Erythroblast (primary cell): Measurements from ENCODE around the gene PTGIS.
"Not testable (repeated sequence)": the region's sequence is repeated elsewhere in the genome, so short reads cannot be mapped to it uniquely, and the experiment has no call there.

Source experiments
- DNase-seq, 2 experiments: peaks; one replicate each; lab custom pipeline; 2025; lab: John Stamatoyannopoulos, UW
- GATA1 ChIP-seq: IDR thresholded peaks from 2 replicates; pipeline ENCODE4 v1.6.1; 2011; ENCODE audit warnings: low read depth, mild to moderate bottlenecking, control low read depth, low read length, moderate library complexity
- POLR2A ChIP-seq: IDR thresholded peaks from 2 replicates; pipeline ENCODE4 v1.6.1; 2011; ENCODE audit warnings: mild to moderate bottlenecking, low read length

The PTGIS gene

DNA sequence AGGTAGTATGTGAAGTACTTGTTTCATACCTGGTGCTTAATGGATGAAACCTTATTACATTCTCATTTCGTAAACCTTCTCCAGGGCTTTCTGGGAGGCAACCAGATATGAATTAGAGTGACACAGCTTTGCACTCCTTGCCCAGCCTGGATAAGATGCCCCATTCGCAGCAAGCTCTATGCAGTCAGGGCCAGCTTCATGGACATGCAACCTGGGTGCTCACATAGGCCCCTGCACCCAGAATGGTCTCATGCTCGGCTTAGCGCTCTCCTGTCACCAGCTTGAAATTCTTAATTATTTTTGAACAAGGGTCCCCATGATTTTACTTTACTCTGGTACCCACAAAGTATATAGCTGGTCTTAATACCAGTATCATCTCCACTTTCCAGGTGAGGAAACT is 11.3 kb upstream of the PTGIS start:
- TF ChIP-seq POLR2A, result no peak
- no peak for TF ChIP-seq GATA1
- DNase-seq, result no peak

DNA sequence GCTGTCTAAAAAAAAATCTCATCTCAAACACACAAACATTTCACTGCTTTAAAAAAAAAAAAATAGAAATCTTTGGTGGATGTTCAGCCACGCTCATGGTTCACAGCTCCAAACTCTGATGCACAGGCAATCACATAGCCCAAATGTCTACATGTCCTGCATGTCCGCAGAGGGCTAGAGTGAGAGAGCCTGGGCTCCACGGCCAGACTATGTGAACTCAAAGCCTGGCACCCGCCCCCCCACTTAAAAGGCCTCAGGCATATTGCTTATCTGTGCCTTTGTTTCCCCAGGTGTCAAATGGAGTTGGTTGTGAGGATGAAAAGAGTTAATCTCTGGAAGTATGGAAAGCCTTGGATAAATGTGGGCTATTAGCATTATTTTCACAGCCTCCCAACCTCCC is 10.5 kb upstream of the PTGIS start:
- no peak for TF ChIP-seq POLR2A
- no peak for TF ChIP-seq GATA1
- no peak for DNase-seq

DNA sequence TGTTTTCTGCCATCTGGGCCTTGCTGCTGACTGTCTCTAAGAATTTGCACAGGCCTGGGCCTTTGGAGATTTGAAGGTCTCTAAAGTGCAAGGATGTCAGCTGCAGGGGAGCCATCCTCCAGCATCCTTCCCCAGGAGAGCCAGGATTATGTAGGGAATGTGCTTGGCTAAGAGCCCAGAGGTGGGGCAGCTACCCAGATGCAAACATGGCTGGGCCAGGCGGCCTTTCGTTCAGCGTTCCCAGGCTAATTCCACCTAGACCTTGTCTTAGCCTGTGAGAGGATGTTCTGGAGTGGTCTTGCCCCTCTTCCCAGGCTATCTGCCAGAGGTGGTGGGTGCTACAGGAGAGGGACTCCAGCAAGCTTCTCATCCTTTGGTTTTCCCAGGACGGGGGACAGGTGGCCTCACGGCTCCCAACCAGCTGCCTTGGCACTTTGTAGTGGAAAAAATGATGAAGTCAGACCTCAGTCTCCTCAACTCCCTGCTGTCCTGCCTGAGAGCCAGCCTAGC is 7.7 kb upstream of the PTGIS start:
- TF ChIP-seq POLR2A, result no peak
- no peak for TF ChIP-seq GATA1
- no peak for DNase-seq

DNA sequence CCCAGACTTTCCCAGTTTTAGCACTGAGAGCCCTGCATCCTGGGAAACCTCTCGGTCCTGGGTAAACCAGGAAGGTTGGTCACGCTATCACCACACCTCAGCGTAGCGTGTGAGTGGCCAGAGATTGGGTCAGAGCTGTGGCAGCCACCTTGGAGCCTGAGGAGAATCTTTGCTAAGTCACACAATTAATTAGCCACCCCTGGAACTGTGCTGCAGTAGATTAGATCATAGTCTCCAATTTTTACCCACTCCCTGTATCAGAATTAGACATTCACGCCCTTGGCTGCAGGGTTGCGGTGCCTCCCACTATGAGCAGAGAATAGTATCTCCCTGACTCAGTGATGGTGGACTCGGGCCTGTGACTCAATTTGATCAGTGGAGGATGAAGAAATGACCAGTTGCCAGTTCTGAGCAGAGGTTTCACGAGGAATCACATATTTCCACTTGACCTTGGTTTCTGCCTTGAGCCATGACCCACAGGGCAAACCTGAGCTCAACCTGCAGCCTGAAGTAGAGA is 6.0 kb upstream of the PTGIS start:
- no peak for TF ChIP-seq POLR2A
- no peak for TF ChIP-seq GATA1
- peak in 1 of 2 experiments; percentile 22 for DNase-seq

DNA sequence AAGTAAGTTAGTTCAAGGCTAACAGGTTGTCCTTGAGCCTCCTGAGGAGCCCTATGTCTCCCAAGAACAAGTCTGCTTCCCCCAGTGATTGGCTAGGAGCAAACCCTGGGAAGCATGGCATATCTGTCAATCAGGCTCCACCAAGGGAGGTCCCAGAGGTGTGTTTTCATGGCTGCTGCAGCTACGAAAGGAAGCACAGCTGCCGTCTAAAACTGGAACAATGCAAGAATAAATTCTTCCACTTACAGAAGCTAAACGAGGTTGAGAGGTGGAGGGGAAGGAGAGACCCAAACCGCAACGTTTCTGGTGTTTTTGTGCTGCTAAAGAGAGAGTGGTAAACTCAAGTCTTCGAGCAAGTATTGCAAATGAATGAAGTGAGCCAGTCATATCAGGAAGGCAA is 4.9 kb upstream of the PTGIS start:
- no peak for TF ChIP-seq GATA1
- no peak for TF ChIP-seq POLR2A
- DNase-seq, result no peak

DNA sequence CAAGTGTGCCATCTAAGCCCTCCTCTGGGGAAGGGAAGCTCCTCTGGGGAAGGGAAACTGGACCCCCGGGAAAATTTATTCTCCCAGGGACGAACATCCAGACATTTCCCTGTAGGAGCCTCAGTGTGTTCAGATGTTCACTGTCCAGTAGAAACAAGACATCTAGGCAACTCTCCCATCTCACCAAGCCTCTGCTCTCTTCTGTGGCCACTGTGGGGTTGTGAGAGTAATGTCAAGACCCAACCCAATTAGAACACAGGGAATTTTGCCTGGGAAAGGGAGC is 3.6 kb upstream of the PTGIS start:
- no peak for DNase-seq
- TF ChIP-seq POLR2A (no peak), GATA1 (no peak)

DNA sequence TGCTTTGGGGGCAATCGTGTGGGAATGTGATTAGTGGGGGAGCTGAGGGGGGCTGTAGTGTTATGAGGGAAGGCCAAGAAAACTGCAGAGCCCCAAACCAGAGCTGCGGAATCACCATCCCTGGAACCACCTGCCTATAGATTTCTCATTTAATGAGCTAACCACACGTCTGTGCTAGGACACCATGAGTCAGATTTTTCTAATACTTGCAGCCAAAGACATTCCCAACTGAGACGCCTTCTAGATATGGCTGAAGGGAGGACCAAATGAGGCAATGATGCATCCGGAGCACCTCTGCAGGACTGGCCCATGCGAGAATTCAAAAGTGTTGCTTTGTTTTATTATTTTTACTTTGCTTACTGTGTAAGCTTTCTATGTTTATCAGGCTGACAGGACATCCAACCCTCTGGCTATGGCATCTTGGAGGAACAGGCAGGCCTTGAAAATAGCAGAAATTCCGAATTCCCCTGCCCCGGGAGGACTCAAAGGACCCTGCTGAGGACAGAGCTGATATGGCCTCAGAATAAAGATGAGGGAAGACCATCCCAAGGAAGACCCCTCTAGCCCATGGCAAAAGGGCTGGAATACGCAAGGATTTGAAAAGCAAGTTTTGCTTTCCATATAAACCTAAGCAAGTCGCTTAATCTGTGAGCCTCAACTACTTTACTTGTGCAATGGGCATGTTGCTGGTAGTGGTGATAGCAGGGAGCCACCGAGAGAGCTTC is 3.1 kb upstream of the PTGIS start:
- TF ChIP-seq GATA1 (no peak), POLR2A (no peak)
- no peak for DNase-seq

DNA sequence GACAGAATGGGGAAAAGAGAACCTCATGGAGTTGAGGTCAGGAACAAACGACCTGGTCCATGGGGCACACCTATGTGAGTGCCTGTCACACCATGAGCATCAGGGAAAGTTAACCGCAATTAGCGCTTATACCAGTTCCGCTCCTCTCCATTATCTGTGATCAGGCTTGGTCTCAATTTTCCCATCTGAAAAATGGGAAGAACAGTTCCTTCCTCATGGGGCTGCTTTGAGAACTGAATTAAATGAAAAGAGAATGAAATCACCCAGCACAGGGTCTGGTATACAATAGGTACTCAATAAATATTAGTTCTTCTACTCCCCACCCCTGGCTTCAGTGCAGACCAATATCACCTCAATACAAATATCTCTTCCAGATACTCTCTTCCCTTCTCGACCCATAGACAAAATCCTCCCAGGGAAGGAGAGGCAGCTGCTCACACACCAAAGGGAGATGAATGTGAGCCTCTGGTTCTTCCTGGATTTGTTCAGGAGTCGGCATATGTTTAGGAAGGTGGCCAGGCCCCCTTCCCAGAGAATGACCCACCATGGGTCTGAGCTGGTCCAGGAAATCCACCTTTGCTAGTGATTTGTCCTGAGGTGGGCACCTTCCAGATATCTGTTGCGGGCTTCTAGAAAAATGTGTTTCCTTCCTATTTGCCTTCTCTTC is 2.4 kb upstream of the PTGIS start:
- no peak for DNase-seq
- TF ChIP-seq POLR2A, result no peak
- TF ChIP-seq GATA1, result no peak

DNA sequence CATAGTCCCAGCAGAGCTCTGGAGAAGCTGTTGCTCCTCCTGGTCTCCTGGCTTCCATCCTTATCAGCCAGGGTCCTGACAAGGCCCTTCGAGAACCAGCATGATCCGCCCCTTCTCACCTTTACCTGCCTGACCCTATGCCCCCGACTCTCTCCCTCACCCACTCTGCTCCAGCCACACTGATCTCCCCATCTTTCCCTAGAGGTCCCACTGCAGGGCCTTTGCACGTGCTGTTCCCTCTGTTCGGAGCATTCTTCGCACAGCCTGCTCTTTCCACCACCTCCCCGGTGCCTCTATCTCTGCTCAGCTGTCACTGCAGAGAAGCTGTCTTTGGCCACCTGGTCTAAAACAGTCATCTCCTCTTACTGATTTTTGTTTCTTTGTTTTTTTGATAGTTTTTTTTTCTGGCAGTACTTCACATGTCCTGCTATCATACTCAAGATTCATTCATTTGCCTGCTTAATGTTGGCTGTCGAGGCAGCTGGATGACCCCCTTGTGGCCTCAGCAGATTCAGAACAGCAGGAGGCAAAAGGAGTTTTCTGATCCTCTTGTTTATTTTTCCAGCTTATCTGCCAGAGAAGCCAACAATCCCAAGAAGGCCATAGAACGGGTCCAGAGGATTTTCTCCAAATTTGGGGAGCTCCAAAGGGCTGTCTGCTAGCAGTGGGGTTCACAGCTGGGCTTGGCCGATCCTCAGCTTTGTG is 1.6 kb upstream of the PTGIS start:
- DNase-seq, result no peak
- TF ChIP-seq POLR2A (no peak), GATA1 (no peak)

DNA sequence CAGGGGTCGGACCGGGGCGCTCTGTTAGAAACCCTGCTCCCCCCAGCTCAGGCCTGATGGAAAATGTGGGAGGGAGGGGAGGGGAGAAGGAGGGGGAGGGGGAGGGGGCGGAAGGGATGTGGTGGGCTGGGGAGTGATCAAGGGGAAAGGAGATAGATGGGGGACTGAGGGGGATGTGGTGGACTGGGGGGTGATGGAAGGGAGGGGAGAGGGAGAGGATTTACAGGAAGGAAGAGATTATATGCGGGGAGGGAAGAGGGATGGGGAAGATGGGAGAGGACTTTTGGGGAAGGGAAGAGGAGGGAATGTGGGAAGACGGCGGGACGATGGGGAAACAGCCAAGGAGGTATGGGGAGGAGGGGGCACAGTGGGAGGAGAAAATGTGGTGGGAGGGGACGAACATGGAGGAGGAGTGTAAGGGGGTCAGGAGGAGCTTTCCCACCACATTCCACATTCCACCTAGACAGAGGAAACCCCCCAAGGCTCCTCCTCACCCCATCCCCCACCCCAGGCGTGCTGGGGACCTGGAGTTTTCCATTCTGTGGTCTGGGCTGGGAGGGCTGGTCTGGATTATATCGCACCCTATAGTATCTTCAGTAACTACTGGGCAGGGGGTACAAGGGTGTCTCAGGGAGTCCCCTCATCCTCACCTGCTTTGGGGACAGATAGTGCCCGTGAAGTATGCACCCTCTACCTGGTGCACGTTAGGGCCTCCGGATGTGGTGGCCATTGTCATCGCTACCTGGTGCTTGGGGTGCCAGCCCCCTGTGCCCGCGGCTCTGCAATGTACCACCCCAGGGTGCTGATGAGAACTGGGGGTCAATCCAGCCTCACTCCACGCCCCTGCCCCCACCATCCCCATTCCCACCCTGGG is 578 bp upstream of the PTGIS start:
- TF ChIP-seq POLR2A, result no peak
- no peak for TF ChIP-seq GATA1
- no peak for DNase-seq

DNA sequence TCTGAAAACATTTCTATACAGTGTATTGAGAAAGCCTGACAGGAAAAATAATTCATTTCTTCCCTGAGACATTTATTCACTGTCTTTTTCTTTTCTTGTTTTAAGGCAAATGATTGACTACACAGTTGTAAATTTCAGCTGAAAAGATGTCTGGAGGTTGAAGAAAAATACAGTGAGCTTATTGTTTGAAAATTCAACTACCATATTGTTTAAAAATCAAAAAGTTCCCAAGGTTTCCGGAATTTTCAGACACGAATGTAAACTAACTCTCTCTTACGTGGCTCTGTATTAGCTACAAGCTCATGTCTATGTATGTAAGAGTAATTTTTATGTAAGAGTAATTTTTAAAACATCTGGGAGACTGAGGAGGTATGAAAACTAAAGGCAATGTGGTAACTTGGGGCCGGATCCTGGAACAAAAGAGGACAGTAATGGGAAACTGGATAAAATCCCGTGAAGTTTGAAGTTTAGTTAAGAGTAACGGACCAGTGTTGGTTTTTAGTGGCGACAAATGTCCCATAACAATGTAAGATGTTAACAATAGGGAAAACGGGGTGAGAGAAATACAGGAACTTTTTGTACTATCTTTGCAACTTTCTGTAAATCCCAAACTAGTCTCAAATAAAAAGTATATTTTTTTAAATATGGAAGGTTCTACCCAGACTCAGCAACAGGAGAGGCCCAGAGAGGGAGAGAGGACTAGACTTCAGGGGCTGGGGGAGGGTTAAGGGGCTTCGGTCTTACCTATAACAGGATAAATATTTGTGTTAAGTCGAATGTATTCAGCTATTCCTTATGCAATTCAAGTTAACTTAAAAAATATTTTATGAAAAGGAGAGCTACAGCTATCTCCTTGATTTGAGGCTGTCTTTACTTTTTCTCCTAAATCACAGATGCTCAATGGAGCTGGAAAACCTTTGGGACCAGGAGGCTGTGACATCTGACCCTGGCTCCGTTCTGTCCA is 1.3 kb downstream of the PTGIS start:
- no peak for DNase-seq
- TF ChIP-seq POLR2A, result no peak
- TF ChIP-seq GATA1, result no peak

DNA sequence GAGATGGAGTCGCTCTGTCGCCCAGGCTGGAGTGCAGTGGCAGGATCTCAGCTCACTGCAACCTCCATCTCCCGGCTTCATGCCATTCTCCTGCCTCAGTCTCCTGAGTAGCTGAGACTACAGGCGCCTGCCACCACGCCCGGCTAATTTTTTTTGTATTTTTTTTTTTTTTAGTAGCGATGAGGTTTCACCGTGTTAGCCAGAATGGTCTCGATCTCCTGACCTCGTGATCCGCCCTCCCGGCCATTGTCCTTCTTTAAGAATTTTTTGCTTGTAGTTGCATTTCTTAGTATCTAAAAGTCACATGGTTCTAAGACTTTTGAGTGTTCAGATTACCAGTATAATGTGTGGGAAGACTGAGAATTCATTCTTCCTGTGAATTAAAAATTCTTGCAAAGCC is 2.9 kb downstream of the PTGIS start:
- DNase-seq, result not testable (repeated sequence)

DNA sequence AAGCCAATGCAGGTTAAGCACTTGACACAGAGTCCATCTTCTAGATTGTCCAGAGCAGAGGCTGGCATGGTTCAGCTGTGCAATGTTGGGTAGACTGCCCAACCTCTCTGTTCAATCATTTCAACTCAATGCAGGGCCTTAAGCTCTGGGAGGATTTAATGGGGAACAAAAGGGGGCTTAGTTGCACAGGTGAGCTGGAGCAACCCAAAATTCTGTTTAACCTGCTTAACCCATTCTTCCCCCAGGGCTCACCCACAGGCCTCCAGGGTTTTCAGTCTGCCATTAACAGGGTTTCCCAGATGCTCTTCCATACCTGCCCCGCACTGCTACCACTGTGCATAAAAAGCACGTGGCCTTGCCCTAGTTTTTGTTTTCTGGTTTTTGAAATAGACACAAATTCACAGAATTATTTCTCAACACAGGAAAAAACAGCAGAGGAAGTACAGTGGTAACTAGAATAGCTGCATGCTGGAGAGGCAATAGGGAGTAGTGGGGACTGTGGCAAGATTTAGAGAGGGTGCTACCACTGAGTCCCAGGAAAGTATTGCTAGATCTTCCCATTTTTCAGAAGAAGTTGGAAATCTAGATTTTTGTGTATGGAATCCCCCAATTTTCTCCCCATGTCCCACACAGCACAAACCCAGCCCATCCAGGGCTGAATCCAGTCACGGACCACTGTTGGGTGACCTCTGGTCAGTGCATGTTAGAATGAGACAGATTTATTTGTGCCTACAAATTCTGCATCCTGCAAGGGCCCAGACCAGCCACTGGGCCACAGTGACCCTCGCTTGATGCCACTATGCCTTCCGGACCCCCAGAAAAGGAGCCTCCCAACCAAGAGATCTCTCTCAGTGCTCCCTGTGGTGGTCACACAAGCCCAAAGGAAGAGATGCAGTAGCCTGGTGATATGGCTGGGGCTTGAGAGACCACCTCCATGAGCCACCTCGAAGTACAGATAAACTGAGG is 4.6 kb downstream of the PTGIS start:
- DNase-seq, result no peak

More for the DNA sequence above, 4.6 kb downstream of the PTGIS start:
- TF ChIP-seq POLR2A, result no peak
- TF ChIP-seq GATA1, result no peak
